ENCODE data around the gene PRICKLE2.

Gene PRICKLE2

DNA sequence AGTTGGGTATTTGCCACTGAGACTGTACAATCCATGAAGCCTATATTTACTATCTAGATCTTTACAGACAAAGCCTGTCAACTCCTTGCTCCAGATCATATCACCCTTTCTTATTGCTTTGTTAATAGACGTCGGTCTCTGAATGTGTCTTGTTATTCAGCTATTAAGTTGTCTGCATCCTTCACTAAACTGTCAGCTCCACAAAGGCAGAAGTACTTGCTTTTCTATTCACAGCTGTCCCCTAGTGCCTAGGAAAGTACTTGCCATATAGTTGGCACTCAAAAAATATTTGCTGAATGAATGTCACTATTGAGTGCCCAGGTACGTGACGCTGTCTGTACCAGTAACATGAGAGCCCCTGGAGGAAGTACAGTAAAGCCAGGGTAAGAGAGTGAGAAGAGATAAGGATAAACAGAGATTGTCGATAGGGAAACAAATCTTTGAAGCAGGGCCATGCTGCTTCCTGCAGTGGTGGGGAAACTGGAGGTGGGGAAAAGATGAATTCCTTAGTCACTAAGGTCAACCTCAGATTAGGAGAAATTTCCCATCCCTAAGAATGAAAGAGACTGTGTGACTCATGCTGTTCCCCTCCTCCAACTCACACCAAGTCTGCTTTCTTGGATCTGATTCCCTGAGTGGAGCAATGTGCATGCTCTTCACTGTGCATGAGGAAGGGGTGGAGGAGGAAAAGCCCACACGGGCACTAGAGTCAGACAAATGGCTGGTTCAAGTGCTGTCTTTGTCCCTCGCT is 36.3 kb downstream of the PRICKLE2 start:
- DNase-seq (ENCODE audit: low spot score) = no peak

DNA sequence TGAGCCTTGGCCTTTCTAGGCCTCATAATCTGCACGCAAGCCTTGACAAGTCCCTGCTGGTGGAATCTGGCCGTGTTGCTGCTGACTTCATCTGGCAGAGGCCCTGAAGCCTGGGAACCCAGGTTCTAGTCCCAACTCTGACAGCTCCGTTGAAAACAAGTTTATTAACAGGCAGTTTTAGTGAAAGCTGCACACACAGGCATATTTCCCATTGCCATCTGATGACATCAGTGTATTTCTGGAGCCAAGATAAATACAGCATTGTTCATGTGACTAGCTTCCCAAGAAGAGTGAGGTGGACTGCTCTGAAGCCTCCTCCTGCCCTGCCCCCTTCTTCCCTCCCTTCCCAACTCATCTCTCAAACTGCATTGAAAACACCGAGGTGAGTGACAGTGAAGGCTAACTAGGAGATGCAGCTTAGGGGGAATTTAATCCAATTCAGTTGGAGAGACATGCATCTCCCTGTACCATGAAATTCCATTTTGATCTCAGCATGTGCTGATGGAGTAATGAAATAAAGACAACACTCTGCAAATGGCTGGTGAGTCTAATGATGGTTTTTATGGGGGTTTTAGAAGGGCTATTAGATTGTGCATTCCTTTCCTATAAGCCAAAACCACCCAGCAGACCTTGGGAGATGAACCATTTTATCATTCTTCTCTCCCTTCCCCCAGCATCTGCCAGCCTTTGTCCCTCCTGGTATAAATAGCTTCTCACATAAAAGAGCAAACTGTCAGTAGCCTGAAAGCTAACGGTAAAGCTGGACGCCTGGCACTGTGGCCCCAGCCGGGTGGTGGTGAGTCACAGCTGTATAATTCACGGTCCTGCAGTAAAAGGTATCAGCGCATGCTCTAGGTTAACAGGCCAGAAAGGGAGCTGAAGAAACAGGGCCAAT is 38.0 kb downstream of the PRICKLE2 start:
- DNase-seq (ENCODE audit: low spot score) = no peak

DNA sequence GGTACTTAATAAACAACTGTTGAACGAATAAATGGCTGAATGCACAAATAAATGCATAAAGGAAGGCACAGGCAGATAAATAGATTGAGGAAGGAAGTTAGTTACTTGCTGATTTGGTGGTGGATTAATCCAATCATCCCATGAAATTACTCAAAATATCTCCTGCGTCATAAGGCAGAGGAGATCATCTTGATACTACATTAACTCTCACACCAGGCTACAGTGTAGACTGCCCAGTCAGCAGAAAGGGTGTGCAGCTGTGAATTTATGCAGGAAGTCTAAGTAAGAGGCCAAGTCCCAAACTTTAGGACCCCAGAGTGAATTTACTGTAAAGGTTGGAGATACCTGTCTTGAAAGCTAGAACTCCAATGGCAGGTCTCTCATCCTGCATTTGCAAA is 38.6 kb downstream of the PRICKLE2 start:
- DNase-seq (ENCODE audit: low spot score) = no peak

DNA sequence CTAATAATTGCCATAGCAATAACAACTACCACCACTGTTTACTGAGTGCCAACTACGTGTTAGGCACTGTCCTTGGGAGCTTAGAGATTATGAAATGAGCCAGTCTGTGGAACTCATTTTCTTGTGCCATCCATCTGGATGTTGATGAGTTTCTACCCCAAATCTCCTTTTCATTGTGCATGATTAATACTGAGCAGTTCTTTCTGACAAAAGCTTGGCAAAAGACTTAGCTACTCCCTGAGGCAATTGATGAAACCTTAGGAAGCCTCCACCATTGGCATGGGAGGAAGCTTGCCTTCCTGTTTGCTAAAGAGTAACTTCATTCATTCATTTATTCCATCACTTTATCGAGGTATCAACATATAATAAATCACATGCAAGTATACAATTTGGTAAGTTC is 39.8 kb downstream of the PRICKLE2 start:
- DNase-seq (ENCODE audit: low spot score) = no peak

DNA sequence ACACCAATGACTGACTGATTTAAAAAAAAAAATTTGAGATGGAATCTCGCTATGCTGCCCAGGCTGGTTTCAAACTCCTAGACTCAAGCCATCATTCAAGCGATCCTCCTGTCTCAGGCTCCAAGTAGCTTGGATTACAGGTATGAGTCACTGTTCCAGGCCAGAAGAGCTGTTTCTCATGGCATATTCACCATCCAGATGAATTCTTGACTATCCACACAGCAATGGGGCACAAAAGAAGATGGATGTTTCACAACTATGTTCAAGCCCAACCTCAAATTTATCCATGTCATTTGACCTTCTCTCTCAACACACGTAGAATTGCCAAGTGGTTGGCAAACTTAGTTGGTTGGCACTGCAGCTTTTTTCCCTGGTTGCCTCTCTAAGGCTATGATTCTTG is 40.6 kb downstream of the PRICKLE2 start:
- no peak for DNase-seq (ENCODE audit: low spot score)

DNA sequence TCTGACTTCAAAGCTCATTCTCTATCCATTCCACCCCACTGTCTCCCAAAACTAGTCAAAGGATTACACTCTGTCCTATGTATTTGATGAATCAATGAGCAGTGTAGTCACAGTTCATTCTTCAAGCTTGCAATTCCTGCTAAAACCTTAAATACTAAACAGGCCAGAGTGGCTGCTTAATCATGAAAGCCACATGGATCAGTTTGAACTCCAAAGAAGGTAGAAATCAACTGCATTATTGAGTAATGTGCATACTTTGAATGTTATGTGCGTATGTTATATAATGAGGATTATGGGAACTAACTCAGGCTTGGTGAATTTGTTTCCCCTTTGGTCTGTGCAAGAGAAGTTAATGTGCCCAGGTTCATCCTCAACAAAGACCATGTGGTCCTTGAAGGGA is 45.4 kb downstream of the PRICKLE2 start:
- no peak for DNase-seq (ENCODE audit: low spot score)

DNA sequence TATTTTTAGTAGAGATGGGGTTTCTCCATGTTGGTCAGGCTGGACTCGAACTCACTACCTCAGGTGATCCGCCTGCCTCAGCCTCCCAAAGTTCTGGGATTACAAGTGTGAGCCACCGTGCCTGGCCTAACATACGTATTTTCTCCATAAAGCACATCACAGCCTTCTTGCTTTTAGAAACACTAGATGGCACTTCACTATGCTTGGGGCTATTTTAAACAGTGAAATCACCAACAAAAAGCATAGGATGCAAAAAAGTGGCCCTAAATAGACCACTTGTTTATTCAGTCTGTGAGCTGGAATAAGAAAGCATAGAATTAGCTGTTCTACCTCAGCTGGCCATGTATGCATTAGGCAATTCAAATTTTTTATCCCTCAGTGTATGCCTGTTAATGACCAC is 46.0 kb downstream of the PRICKLE2 start:
- DNase-seq (ENCODE audit: low spot score) = no peak

DNA sequence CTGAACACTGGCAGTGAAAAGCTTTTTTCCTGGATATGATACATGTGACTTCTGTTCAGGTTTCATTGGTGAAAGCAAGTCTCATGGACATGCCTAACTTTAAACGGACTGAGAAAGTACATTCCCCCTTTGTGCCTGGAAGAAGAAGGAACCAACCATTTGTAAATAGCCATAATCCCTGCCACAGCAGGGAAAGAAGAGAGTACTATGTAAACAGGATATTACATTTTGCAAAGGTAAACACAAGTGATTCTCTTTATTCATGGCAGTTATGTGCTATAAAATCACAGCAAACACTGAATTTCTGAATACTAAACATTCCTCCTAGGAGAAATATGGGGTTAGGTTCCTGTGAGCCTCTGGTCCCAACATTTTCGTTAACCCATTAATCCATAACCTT is 46.8 kb downstream of the PRICKLE2 start:
- no peak for DNase-seq (ENCODE audit: low spot score)

DNA sequence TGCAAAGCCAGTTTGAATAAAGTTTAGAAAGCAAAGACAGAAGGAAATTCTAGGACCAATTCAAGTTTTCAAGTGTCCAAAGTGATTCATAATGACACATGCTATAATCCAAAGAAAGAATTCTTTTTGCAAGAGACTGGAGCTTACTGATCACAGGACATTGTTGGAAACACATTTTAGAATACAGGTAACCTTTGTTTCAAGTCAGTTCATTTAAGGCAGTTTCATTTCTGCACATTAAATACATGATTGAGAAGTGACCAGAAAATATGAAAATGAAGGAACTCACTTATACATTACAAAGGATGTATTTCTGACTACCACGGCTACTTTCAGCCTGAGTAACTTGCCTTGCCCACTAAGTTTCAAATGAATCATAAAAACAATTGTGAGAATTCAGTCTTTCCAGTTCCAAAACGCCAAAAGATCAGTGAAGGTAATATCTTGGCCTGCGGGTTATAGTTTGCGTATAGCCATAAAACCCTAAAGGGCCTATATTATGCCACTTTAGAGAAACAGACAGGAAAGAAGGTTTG is 48.7 kb downstream of the PRICKLE2 start:
- DNase-seq (ENCODE audit: low spot score) = no peak

DNA sequence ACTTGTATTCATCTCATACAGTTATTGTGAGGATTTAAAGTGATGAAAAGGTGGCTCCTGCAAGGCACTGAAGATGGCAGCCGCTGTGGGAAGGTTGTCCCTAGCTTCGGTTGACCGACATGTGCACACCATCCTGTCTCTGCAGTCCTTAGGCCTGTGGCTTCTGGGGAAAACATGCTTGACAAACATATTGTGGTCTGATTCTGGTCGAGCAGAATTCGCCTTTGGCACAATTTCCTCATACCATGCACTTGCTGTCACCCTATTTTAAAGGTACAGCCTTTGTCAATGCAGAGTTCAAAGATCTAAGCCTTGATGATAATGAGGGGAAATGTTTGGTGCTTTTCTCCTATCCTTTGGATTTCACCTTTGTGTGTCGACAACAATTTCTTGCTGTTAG is 50.9 kb downstream of the PRICKLE2 start:
- no peak for DNase-seq (ENCODE audit: low spot score)

DNA sequence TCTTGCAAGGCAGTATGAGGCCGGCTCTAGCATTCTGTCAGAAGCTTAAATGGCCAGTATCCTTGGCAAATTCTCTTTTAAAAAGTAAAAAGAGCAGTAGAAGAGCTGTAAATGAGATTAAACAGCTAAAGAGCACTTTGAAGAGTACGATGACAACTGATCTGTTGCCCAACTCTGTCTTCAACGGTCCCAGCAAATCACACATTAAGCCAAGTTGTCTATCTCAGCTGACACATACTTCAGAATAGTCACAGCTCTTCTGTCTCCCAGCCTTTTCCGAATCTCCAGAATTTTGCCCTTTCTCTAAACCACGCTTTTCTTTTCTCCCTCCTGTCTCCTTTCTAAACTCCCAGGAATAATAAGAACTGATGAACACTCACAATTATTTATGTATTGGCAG is 51.7 kb downstream of the PRICKLE2 start:
- no peak for DNase-seq (ENCODE audit: low spot score)

DNA sequence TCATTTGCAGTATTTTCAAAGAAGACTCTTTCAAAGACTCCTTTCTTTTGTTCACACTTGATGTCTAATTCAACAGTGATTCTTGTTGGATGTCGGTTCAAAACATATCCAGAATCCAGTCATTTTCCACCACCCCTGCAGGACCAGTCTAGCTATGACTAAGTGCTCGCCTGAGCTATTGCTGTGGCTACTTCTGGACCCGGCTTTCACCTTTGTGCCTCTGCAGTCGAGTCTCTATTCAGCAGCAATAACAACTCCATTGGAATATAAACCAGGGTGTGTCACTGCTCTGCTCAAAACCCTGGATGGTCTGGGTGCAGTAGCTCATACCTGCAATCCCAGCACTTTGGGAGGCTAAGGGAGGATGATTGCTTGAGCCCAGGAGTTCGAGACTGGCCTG is 55.0 kb downstream of the PRICKLE2 start:
- DNase-seq (ENCODE audit: low spot score) = no peak

DNA sequence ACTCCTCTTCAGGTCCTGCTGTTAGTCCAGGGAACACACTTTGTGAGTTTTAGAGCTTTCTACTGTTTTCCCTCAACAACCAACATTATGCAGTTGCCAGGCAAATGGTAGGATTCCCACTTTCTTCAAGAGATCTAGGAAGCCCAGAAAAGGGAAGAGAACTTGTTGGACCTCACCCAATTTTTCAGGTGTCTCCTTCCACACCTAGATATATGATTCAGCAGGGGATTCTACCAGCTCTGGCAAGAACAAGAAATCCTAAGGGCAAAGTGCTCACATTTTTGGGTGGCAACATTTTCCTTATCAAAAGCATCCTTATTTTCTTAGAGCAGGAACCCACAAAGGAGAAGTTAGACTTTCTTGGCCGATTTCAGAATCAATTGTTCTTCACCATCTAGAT is 57.4 kb downstream of the PRICKLE2 start:
- no peak for DNase-seq (ENCODE audit: low spot score)

DNA sequence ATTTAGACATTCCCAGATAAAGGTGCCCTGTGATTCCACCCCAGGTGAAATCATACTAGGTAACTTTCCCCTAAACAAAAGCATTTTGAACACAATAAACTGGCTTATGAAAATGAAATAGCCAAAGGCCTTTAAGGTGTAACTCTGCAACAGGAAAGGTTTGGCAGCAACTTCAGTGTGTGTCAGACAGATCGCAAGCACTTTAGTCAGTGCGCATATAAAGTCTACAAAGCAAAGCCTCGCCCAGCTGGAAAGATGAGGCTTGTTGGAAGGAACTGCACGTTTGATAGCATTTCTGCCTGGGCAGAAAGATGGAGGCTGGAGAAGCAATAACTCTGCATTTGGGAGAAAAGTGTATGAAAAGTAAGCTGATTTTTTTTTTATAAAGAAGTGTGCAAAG is 57.9 kb downstream of the PRICKLE2 start:
- no peak for DNase-seq (ENCODE audit: low spot score)

DNA sequence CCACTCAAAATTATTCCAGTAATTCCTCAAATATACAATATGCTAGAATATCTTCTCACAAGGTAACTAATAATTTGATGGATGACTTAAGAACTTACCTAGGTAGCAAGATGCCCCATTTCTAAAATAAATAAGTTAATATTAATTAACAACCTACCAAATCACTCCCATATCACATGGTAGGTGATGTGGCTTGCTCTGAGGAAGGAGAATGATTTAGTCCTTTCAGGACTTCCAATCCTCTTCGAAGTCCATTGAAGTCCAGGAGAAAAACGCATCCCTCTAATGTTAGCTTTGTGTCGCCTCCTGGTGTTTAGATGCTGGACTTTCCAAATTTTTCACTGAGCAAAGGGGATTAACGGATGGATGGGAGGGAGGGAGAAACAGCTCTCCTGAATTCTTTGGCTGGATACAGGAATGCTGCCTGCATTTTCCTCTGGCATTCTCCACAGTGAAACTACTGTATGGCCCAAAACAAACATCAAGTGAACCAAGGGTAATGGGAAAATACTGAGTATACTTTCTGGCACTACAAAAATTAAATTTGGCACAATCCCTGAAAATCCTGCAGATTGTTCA is 58.6 kb downstream of the PRICKLE2 start:
- no peak for DNase-seq (ENCODE audit: low spot score)

DNA sequence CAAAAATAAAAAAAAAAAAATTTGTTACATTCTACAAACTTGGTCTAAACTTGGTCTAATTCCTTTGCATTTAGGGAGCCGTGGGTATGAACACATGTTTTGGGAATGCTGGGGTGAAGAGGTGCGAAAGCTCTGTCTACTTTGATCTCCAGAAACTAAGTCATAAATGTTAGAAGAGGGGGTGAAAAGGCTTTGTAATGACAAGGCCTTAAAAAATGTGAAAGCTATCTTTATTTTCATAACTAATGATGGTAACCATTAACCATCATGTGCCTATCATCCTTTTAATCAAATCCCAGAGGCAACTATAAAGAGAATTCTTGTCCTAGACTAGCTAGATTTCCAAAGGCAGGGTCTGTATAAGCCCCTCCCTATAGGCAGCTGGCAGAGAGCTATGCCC is 60.9 kb downstream of the PRICKLE2 start:
- DNase-seq (ENCODE audit: low spot score) = no peak

DNA sequence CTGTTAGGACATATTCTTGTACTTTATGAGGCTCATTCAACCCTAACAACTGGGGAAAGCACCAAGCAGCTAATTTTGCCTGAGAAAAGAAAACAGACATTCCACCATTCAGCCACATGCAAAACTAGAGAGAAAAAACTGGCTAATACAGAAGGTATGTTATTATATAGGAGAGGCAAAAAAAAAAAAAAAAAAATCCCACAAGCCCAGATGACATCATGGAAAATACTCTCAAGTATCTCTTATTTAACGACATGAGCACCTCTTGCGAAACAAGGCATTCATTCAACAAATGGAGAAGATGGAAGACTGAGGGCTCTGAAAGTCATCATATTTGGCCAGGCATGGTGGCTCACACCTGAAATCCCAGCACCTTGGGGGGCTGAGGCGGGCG is 61.5 kb downstream of the PRICKLE2 start:
- no peak for DNase-seq (ENCODE audit: low spot score)

DNA sequence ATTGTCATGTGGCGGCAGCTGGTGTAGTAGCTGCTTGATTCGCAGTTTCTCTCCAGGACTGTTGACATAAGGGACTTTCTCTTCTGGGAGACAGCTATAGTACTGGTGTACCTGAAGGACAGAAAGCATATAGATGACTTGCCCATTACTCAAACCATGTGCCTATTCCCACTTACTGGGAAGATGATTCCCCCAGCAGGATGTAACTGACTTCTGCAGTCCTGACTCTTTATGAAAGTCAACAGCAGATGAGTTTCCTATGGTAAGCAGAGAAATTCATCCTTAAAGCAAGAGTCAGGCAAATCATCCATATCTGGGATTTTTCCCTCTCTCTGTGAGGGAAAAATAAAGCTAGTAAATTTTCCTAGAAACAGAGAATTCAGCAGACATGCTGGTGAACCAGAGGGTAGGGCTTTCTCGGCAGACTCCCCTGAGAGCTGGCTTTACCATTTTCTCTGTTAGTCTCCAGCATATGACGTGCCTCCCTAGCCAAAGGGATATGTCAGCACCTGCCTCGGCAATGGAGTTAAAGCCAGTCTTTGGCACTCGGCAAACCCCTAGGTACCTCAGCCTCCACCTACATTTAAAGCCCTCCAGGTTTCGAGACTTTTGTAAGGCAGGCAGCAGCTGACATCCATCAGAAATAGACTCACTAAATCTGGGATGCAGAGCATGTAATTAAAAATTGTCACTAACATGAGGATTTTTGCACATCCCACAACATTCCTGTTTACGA is 62.1 kb downstream of the PRICKLE2 start:
- no peak for DNase-seq (ENCODE audit: low spot score)

DNA sequence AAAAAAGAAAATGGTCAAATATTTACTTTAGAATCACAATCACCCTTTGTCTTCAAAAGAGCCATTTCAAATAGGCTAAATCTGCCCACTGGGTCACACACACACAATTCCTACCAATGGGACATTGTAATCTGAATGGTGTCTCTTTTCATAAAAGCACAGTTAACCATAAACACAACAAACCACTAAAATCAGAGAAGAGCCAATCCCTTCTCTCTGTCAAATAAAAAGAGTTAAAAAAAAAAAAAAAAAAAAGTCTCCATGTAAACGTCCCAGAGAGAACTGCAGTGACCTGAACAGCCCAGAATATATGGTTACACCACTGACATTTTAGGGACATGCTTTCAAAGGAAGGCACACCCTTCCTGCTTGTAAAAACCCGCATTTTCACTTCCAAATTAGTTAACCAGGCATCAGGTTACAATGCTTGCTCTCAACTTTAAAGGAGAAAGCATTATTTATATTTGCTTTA is 63.7 kb downstream of the PRICKLE2 start:
- no peak for DNase-seq (ENCODE audit: low spot score)

DNA sequence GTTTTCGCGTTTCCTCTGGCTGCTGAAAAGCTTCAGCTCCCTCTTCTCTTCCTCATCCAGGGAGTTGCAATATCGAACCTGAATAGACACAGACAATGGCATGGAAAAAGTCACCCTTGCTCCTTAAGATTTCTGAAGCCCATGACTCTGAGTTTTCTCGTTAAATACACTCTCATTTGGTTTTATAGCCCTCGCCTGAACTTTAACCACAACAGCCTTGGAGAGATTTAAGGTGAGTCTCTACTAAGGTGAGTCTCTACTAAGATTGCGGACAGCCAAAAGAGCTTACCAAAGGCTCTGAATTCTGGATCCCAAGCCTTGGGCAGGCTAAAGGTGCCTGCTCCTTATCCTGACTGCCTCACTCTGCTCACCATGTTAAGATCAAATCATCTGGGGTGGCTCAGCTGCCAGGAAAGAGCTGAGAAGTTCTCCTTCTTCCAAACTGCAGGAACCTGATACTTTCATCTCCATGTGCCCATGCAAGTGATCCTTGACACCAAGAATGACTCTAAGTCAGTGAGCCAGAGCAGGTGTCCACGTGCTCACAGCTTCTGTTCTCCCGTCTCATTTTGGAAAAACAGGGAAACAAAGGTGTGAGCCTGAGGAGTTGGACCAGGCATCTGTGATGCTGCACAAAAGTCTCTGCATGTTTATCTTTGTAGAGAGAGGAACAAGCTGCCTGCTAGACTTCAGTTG is 65.1 kb downstream of the PRICKLE2 start:
- no peak for DNase-seq (ENCODE audit: low spot score)

DNA sequence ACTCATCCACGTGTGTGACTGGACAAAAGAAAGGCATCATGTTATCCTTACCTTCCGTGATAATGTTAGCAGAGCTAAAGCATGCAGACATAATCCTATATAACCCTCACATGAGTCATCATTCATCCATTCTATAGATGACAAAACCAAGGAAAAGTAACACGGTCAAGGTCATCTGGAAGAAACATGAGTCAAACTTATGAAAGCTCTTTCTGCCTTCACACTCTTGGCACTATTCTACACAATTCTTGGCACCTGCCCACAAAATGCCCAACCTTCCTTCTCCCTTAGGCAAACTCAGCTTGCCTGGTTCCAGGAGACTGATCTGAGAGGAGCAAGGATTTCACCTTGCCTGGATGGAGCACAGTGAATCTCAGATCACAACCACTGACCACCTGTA is 66.9 kb downstream of the PRICKLE2 start:
- DNase-seq (ENCODE audit: low spot score) = no peak
